ENCODE measurements around the gene POLR2I.

GRCh38 chr19:36082916-36083315 lies 31.8 kb downstream of the POLR2I start:
- TF ChIP-seq, protein P1, sequence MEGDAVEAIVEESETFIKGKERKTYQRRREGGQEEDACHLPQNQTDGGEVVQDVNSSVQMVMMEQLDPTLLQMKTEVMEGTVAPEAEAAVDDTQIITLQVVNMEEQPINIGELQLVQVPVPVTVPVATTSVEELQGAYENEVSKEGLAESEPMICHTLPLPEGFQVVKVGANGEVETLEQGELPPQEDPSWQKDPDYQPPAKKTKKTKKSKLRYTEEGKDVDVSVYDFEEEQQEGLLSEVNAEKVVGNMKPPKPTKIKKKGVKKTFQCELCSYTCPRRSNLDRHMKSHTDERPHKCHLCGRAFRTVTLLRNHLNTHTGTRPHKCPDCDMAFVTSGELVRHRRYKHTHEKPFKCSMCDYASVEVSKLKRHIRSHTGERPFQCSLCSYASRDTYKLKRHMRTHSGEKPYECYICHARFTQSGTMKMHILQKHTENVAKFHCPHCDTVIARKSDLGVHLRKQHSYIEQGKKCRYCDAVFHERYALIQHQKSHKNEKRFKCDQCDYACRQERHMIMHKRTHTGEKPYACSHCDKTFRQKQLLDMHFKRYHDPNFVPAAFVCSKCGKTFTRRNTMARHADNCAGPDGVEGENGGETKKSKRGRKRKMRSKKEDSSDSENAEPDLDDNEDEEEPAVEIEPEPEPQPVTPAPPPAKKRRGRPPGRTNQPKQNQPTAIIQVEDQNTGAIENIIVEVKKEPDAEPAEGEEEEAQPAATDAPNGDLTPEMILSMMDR (IDR thresholded peaks at IDR 0.05) = no peak
- no peak for TF ChIP-seq EZH2 (IDR thresholded peaks at IDR 0.05)
